ENCODE data around the gene DHRS7B. TPM values are rescaled to one million over a fixed set of nuclear protein-coding genes. Genes with fewer than 3 reads are reported as not detected.

The DHRS7B gene
- total RNA-seq, 1 experiment from 2014 or later: 19.0 TPM

GRCh38 chr17:21098934-21099689 is 27.7 kb upstream of the DHRS7B start:
- no TSS peak for BruUV-seq (replicated peaks)
- Histone ChIP-seq H3K4me3 (ENCODE audit: low read depth, low read length, poor library complexity, severe bottlenecking) (peak overlapping the region; percentile 66), H3K27me3 (replicated peaks; ENCODE audit: insufficient read depth, low read depth, low read length, poor library complexity) (no peaks in the 10 kb centered on the region), H3K4me1 (ENCODE audit: insufficient read depth, low read length, poor library complexity, severe bottlenecking) (peaks cover 4% of the 10 kb centered on the region), H3K36me3 (ENCODE audit: insufficient read depth, low read length, poor library complexity, severe bottlenecking) (no peaks in the 10 kb centered on the region), H3K27ac (ENCODE audit: low read depth, low read length, poor library complexity, severe bottlenecking) (peak overlapping the region; percentile 91), H3K9me3 (ENCODE audit: low read depth, low read length, poor library complexity, severe bottlenecking) (no peaks in the 10 kb centered on the region)
- intact Hi-C loops (cut with micrococcal nuclease; ENCODE audit: unreplicated experiment): loop anchor here (1.0 kb wide), 1 partner anchor 57 kb away; no protein-coding TSS in a partner anchor
- DNase-seq (ENCODE audit: low spot score): peak; percentile 97
- ChIA-PET POLR2A (ENCODE audit: low non-redundant PET) (interaction anchor here (0.7 to 1.0 kb wide), 4 partner anchors 14 to 1451 kb away, joined by 3 to 13 read pairs (median 8); partner anchors contain the start of gene USP22), CTCF (interaction anchor here (0.6 to 1.5 kb wide), 7 partner anchors 14 to 94 kb away, joined by 3 to 13 read pairs (median 4); partner anchors contain the start of gene USP22)
- TF ChIP-seq EZH2 (IDR thresholded peaks at IDR 0.05; ENCODE audit: borderline replicate concordance, low read depth, low read length, poor library complexity, severe bottlenecking) (no peak), CTCF (conservative IDR thresholded peaks at IDR 0.05; ENCODE audit: low read depth, low read length) (no peak)

- peaks cover 4% of the 10 kb centered on the region for H3K4me1 ChIP-seq (ENCODE audit: insufficient read depth, low read length, poor library complexity, severe bottlenecking)
- H3K4me3 ChIP-seq (ENCODE audit: low read depth, low read length, poor library complexity, severe bottlenecking): no peak overlapping the region
- ChIA-PET CTCF (no interaction called here), POLR2A (ENCODE audit: low non-redundant PET) (no interaction called here)
- no TSS peak for BruUV-seq (replicated peaks)
- DNase-seq (ENCODE audit: low spot score): no peak
- no peaks in the 10 kb centered on the region for H3K9me3 ChIP-seq (ENCODE audit: low read depth, low read length, poor library complexity, severe bottlenecking)
- intact Hi-C loops (cut with micrococcal nuclease; ENCODE audit: unreplicated experiment): no loop called here
- H3K36me3 ChIP-seq (ENCODE audit: insufficient read depth, low read length, poor library complexity, severe bottlenecking): no peaks in the 10 kb centered on the region
- no peak overlapping the region for H3K27ac ChIP-seq (ENCODE audit: low read depth, low read length, poor library complexity, severe bottlenecking)
- TF ChIP-seq EZH2 (IDR thresholded peaks at IDR 0.05; ENCODE audit: borderline replicate concordance, low read depth, low read length, poor library complexity, severe bottlenecking) (no peak), CTCF (conservative IDR thresholded peaks at IDR 0.05; ENCODE audit: low read depth, low read length) (no peak)
- H3K27me3 ChIP-seq (replicated peaks; ENCODE audit: insufficient read depth, low read depth, low read length, poor library complexity): no peaks in the 10 kb centered on the region
Observed at GRCh38 chr17:21100636-21101035, 26.1 kb upstream of the DHRS7B start.

- H3K4me3 ChIP-seq (ENCODE audit: low read depth, low read length, poor library complexity, severe bottlenecking): no peak overlapping the region
- no peaks in the 10 kb centered on the region for H3K36me3 ChIP-seq (ENCODE audit: insufficient read depth, low read length, poor library complexity, severe bottlenecking)
- H3K9me3 ChIP-seq (ENCODE audit: low read depth, low read length, poor library complexity, severe bottlenecking): no peaks in the 10 kb centered on the region
- DNase-seq (ENCODE audit: low spot score): no peak
- H3K4me1 ChIP-seq (ENCODE audit: insufficient read depth, low read length, poor library complexity, severe bottlenecking): no peaks in the 10 kb centered on the region
- intact Hi-C loops (cut with micrococcal nuclease; ENCODE audit: unreplicated experiment): no loop called here
- no peaks in the 10 kb centered on the region for H3K27me3 ChIP-seq (replicated peaks; ENCODE audit: insufficient read depth, low read depth, low read length, poor library complexity)
- CTCF ChIA-PET: no interaction called here
- BruUV-seq (replicated peaks): no TSS peak
- no peak overlapping the region for H3K27ac ChIP-seq (ENCODE audit: low read depth, low read length, poor library complexity, severe bottlenecking)
- POLR2A ChIA-PET (ENCODE audit: low non-redundant PET): no interaction called here
- TF ChIP-seq EZH2 (IDR thresholded peaks at IDR 0.05; ENCODE audit: borderline replicate concordance, low read depth, low read length, poor library complexity, severe bottlenecking) (no peak), CTCF (conservative IDR thresholded peaks at IDR 0.05; ENCODE audit: low read depth, low read length) (no peak)
Observed at GRCh38 chr17:21104608-21105007, 22.2 kb upstream of the DHRS7B start.

Data from A673 (cell line).